GM21619 (cell line): ENCODE data around the gene ZFAND3.
"Not testable (repeated sequence)": the region's sequence is repeated elsewhere in the genome, so short reads cannot be mapped to it uniquely, and the experiment has no call there.

Experiments used
- ATAC-seq: cut with Tn5 transposase; IDR thresholded peaks from one replicate; pipeline ENCODE4 v1.9.1; 2021; ENCODE audit not compliant: unreplicated experiment

The ZFAND3 gene

GRCh38 chr6:38114976-38115625 is 295.6 kb downstream of the ZFAND3 start:
- ATAC-seq, result no peak

- ATAC-seq, result no peak
Observed at GRCh38 chr6:38115626-38116008, 296.1 kb downstream of the ZFAND3 start.

GRCh38 chr6:38116248-38116647 is 296.7 kb downstream of the ZFAND3 start:
- ATAC-seq, result no peak

GRCh38 chr6:38117281-38117680 is 297.8 kb downstream of the ZFAND3 start:
- ATAC-seq, result no peak

- no peak for ATAC-seq
Observed at GRCh38 chr6:38118791-38119365, 299.4 kb downstream of the ZFAND3 start.

GRCh38 chr6:38119516-38119915 is 300.0 kb downstream of the ZFAND3 start:
- no peak for ATAC-seq

GRCh38 chr6:38124224-38124926 is 304.8 kb downstream of the ZFAND3 start:
- not testable (repeated sequence) for ATAC-seq

GRCh38 chr6:38127284-38127683 is 307.8 kb downstream of the ZFAND3 start:
- ATAC-seq, result no peak

GRCh38 chr6:38131527-38131965 is 312.0 kb downstream of the ZFAND3 start:
- ATAC-seq, result no peak

GRCh38 chr6:38133932-38134703 is 314.6 kb downstream of the ZFAND3 start:
- ATAC-seq, result no peak

GRCh38 chr6:38134704-38135088 is 315.2 kb downstream of the ZFAND3 start:
- ATAC-seq, result no peak

GRCh38 chr6:38136547-38136946 is 317.0 kb downstream of the ZFAND3 start:
- no peak for ATAC-seq

- no peak for ATAC-seq
Observed at GRCh38 chr6:38137608-38138265, 318.2 kb downstream of the ZFAND3 start.

GRCh38 chr6:38138374-38138773 is 318.8 kb downstream of the ZFAND3 start:
- ATAC-seq, result no peak

- no peak for ATAC-seq
Observed at GRCh38 chr6:38141085-38141484, 321.6 kb downstream of the ZFAND3 start.

GRCh38 chr6:38141716-38142115 is 322.2 kb downstream of the ZFAND3 start:
- no peak for ATAC-seq

GRCh38 chr6:38142178-38142902 is 322.8 kb downstream of the ZFAND3 start:
- ATAC-seq, result no peak

- no peak for ATAC-seq
Observed at GRCh38 chr6:38143191-38144150, 323.9 kb downstream of the ZFAND3 start.

- no peak for ATAC-seq
Observed at GRCh38 chr6:38144365-38144945, 324.9 kb downstream of the ZFAND3 start.
